Neutrophil (primary cell): ENCODE measurements around the gene TMPRSS4.

ENCODE experiments used
- H3K27ac ChIP-seq: fragments of 200-600 bp; sonication (generic); 2 replicates; pipeline ENCODE4 v1.5.1; 2016; ENCODE audit warnings: mild to moderate bottlenecking, moderate library complexity
- H3K27me3 ChIP-seq: fragments of 200-600 bp; sonication (generic); 2 replicates; pipeline ENCODE4 v1.6.0; 2016; ENCODE audit warnings: mild to moderate bottlenecking
- H3K36me3 ChIP-seq: fragments of 200-600 bp; sonication (generic); 2 replicates; pipeline ENCODE4 v1.5.1; 2017
- H3K4me1 ChIP-seq, 2 experiments: fragments of 200-600 bp in 1 of 2; sonication (generic) in 1 of 2; 1 replicate in 1 of 2; 2 replicates in 1 of 2; pipeline versions ENCODE4 v1.5.1 to v1.6.1; 2013 to 2016; ENCODE audit warnings: low read depth in 1 of 2, low read length in 1 of 2, mild to moderate bottlenecking in 1 of 2, moderate library complexity in 1 of 2; ENCODE audit not compliant: control insufficient read depth in 1 of 2, insufficient read depth in 1 of 2
- H3K4me3 ChIP-seq, 2 experiments: fragments of 200-600 bp in 1 of 2; sonication (generic) in 1 of 2; 1 replicate in 1 of 2; 2 replicates in 1 of 2; pipeline ENCODE4 v1.5.1; 2013 to 2016; ENCODE audit warnings: low read depth in 1 of 2, low read length in 1 of 2, mild to moderate bottlenecking in 1 of 2, moderate library complexity in 1 of 2
- H3K9me3 ChIP-seq: fragments of 200-600 bp; sonication (generic); 2 replicates; pipeline ENCODE4 v1.5.1; 2016
- TF ChIP-seq, protein P1 (sequence below): fragments of 200-600 bp; sonication (generic); IDR thresholded peaks from 2 replicates; pipeline ENCODE4 v1.5.1; 2016; ENCODE audit warnings: antibody characterized with exemption

The TMPRSS4 gene

GRCh38 chr11:118064956-118065355, 11.9 kb upstream of the TMPRSS4 start:
- Histone ChIP-seq H3K36me3 (no peaks in the 10 kb centered on the region), H3K4me1 (no peaks in the 10 kb centered on the region), H3K27ac (no peak overlapping the region), H3K9me3 (no peaks in the 10 kb centered on the region), H3K4me3 (no peak overlapping the region), H3K27me3 (no peaks in the 10 kb centered on the region)
- TF ChIP-seq, protein P1, sequence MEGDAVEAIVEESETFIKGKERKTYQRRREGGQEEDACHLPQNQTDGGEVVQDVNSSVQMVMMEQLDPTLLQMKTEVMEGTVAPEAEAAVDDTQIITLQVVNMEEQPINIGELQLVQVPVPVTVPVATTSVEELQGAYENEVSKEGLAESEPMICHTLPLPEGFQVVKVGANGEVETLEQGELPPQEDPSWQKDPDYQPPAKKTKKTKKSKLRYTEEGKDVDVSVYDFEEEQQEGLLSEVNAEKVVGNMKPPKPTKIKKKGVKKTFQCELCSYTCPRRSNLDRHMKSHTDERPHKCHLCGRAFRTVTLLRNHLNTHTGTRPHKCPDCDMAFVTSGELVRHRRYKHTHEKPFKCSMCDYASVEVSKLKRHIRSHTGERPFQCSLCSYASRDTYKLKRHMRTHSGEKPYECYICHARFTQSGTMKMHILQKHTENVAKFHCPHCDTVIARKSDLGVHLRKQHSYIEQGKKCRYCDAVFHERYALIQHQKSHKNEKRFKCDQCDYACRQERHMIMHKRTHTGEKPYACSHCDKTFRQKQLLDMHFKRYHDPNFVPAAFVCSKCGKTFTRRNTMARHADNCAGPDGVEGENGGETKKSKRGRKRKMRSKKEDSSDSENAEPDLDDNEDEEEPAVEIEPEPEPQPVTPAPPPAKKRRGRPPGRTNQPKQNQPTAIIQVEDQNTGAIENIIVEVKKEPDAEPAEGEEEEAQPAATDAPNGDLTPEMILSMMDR, result no peak

DNA sequence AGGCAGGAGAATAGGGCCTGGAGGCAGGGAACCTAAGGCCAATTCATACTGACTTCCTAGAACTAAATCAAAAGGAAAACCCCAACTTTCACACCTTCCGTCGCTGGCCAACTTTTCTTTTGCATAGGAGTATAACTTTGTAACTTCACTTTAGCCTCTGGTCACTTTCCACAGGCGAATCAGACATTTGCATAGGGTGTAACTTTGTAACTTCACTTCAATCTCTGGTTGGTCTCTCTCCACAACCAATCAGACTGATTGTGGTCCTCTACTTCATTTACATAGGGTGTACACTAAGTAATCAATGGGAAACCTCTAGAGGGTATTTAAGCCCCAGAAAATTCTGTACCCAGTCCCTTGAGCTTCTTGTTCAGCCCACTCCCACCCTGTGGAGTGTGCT, 11.5 kb upstream of the TMPRSS4 start:
- Histone ChIP-seq H3K4me3 (no peak overlapping the region), H3K36me3 (no peaks in the 10 kb centered on the region), H3K27ac (no peak overlapping the region), H3K27me3 (no peaks in the 10 kb centered on the region), H3K4me1 (no peaks in the 10 kb centered on the region), H3K9me3 (no peaks in the 10 kb centered on the region)
- TF ChIP-seq, protein P1, result no peak

- Histone ChIP-seq H3K9me3 (no peaks in the 10 kb centered on the region), H3K36me3 (no peaks in the 10 kb centered on the region), H3K4me3 (no peak overlapping the region), H3K27me3 (no peaks in the 10 kb centered on the region), H3K27ac (no peak overlapping the region), H3K4me1 (no peaks in the 10 kb centered on the region)
- TF ChIP-seq, protein P1, result no peak
These were observed 9.9 kb upstream of the TMPRSS4 start for GRCh38 chr11:118067006-118067405.

DNA sequence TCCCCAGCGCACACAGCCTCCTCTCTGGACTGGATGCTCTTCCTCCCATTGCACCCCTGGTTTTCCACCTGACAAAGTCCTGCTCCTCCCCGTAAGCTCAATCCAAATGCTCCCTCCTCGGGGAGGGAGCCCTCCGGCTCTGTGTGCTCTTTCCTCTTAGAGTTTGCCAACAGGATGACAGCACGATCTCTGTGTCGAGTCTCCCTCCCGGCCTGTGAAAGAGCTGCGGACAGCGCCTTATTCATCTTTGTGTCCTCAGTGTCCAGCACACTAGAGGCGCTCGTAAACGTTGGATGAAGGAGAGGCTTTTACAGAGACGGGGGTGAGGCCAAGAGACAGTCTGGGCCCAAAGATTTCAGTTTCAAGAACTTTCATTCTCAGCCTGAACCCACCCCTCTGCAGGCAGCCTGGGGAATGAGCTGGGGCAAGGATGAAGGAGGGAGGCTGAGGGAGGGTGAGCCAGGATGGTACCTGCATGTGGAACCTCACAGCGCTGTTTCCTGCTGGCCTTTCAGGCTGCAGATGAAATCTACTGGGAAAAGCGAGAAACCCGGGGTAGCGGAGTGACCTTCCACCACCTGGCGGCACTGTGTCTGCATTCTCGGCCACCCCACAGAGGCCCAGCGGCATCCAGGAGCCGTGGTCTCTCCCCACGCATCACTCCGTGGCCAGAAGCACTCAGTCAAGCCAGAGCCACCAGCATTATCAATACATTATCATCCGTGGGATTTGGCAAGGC, 8.5 kb upstream of the TMPRSS4 start:
- TF ChIP-seq, protein P1, result no peak

GRCh38 chr11:118068945-118069612, 7.8 kb upstream of the TMPRSS4 start:
- Histone ChIP-seq H3K27ac (no peak overlapping the region), H3K36me3 (no peaks in the 10 kb centered on the region), H3K4me3 (no peak overlapping the region), H3K4me1 (peaks cover 0 to 3% of the 10 kb centered on the region in 2 experiments), H3K27me3 (no peaks in the 10 kb centered on the region), H3K9me3 (no peaks in the 10 kb centered on the region)
- TF ChIP-seq, protein P1, result no peak

More for the DNA sequence above, 8.5 kb upstream of the TMPRSS4 start:
- Histone ChIP-seq H3K9me3 (no peaks in the 10 kb centered on the region), H3K36me3 (no peaks in the 10 kb centered on the region), H3K27ac (no peak overlapping the region), H3K27me3 (no peaks in the 10 kb centered on the region), H3K4me3 (no peak overlapping the region), H3K4me1 (no peaks in the 10 kb centered on the region)
